ENCODE results near the gene SLC11A2. TPM values are rescaled to one million over a fixed set of nuclear protein-coding genes. Genes with fewer than 3 reads are reported as not detected.
A peak's percentile ranks its signal among the peaks of the same experiment; 100 is the strongest.

Gene SLC11A2
- total and polyA plus RNA-seq, 9 of the 15 experiments (the other 6 are each of a cell fraction or from before 2014, with no cell fraction given) = 21.1 to 54.0 (median 32.9) TPM

- TF ChIP-seq KAT8 (IDR thresholded peaks at IDR 0.05; ENCODE audit: low read depth) (no peak), WHSC1 (IDR thresholded peaks at IDR 0.05; ENCODE audit: low read length) (no peak), MTA3 (IDR thresholded peaks at IDR 0.05; ENCODE audit: borderline replicate concordance) (peak; percentile 61; the same call in 1 of the 2 replicates), CCAR2 (IDR thresholded peaks at IDR 0.05; ENCODE audit: low read depth, low read length) (no peak), NUFIP1 (IDR thresholded peaks at IDR 0.05; ENCODE audit: partially characterized antibody) (no peak), ZNF311 (CRISPR knock-in tag; IDR thresholded peaks at IDR 0.05) (no peak), TAF1 (IDR thresholded peaks at IDR 0.05; ENCODE audit: control insufficient read depth, extremely low read depth, insufficient read depth, low read length, severe bottlenecking) (peak; percentile 21), ZNF384 (IDR thresholded peaks at IDR 0.05; ENCODE audit: low read depth, low read length) (no peak), TSC22D4 (tag; IDR thresholded peaks at IDR 0.05) (no peak), MEIS2 (IDR thresholded peaks at IDR 0.05; ENCODE audit: partially characterized antibody) (peak; percentile 79), ZFP30 (CRISPR knock-in tag; IDR thresholded peaks at IDR 0.05; ENCODE audit: borderline replicate concordance) (no peak), HNRNPLL (IDR thresholded peaks at IDR 0.05; ENCODE audit: low read depth, low read length, poor library complexity, severe bottlenecking) (no peak), HNRNPL (IDR thresholded peaks at IDR 0.05; ENCODE audit: low read depth, low read length) (no peak), NELFE (IDR thresholded peaks at IDR 0.05; ENCODE audit: insufficient read depth, insufficient read length) (no peak), STAT5B (CRISPR knock-in tag; IDR thresholded peaks at IDR 0.05) (no peak), YY1 (IDR thresholded peaks at IDR 0.05; ENCODE audit: borderline replicate concordance in 1 of 3, control insufficient read depth in 1 of 3, extremely low read depth in 1 of 3, insufficient read depth in 3 of 3, insufficient read length in 1 of 3, insufficient replicate concordance in 2 of 3, low read depth in 1 of 3, low read length in 2 of 3) (no peak), ARID4B (CRISPR knock-in tag; IDR thresholded peaks at IDR 0.05) (no peak), ZNF589 (CRISPR knock-in tag; IDR thresholded peaks at IDR 0.05; ENCODE audit: low read depth) (no peak), ESRRB (CRISPR knock-in tag; IDR thresholded peaks at IDR 0.05; ENCODE audit: borderline replicate concordance) (no peak), ID3 (CRISPR knock-in tag; IDR thresholded peaks at IDR 0.05) (no peak), ID3 (tag; IDR thresholded peaks at IDR 0.05) (no peak)
- TF ChIP-seq, protein P1, sequence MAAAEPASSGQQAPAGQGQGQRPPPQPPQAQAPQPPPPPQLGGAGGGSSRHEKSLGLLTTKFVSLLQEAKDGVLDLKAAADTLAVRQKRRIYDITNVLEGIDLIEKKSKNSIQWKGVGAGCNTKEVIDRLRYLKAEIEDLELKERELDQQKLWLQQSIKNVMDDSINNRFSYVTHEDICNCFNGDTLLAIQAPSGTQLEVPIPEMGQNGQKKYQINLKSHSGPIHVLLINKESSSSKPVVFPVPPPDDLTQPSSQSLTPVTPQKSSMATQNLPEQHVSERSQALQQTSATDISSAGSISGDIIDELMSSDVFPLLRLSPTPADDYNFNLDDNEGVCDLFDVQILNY (CRISPR knock-in tag; IDR thresholded peaks at IDR 0.05) = no peak
- TF ChIP-seq, protein P2, sequence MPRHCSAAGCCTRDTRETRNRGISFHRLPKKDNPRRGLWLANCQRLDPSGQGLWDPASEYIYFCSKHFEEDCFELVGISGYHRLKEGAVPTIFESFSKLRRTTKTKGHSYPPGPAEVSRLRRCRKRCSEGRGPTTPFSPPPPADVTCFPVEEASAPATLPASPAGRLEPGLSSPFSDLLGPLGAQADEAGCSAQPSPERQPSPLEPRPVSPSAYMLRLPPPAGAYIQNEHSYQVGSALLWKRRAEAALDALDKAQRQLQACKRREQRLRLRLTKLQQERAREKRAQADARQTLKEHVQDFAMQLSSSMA (CRISPR knock-in tag; IDR thresholded peaks at IDR 0.05) = no peak
Observed at GRCh38 chr12:51021694-51022093, 4.5 kb downstream of the SLC11A2 start (continued).
